ENCODE results near the gene UBE2E2. TPM values are rescaled to one million over a fixed set of nuclear protein-coding genes. Genes with fewer than 3 reads are reported as not detected.

UBE2E2 gene
- polyA plus RNA-seq, 1 donor from 2014 or later: 19.8 TPM

GRCh38 chr3:23463791-23464190 is 260.7 kb downstream of the UBE2E2 start:
- no peaks in the 10 kb centered on the region for H4K20me1 ChIP-seq (ENCODE audit: insufficient read depth)
- no peak for TF ChIP-seq POLR2AphosphoS5 (IDR thresholded peaks at IDR 0.05)

GRCh38 chr3:23465569-23465968 is 262.4 kb downstream of the UBE2E2 start:
- no peaks in the 10 kb centered on the region for H3K79me2 ChIP-seq (replicated peaks; ENCODE audit: insufficient read depth, low read length)
- no peak overlapping the region for H2AFZ ChIP-seq (ENCODE audit: low read depth, low read length)
- no peaks in the 10 kb centered on the region for H3K27me3 ChIP-seq (ENCODE audit: insufficient read depth, low read depth, low read length)
- H3K9me3 ChIP-seq (ENCODE audit: low read length): no peaks in the 10 kb centered on the region
- no peak overlapping the region for H3K4me3 ChIP-seq (ENCODE audit: low read length)
- H3K9me2 ChIP-seq (ENCODE audit: insufficient read depth, low read length): no peaks in the 10 kb centered on the region
- H4K20me1 ChIP-seq (ENCODE audit: insufficient read depth): no peaks in the 10 kb centered on the region
- TF ChIP-seq REST (IDR thresholded peaks at IDR 0.05; ENCODE audit: borderline replicate concordance) (no peak), EP300 (conservative IDR thresholded peaks at IDR 0.05; ENCODE audit: poor library complexity, severe bottlenecking) (no peak), RAD21 (conservative IDR thresholded peaks at IDR 0.05) (no peak), TAF1 (IDR thresholded peaks at IDR 0.05; ENCODE audit: low read depth) (no peak), SMC3 (conservative IDR thresholded peaks at IDR 0.05; ENCODE audit: poor library complexity) (no peak), MXI1 (conservative IDR thresholded peaks at IDR 0.05; ENCODE audit: poor library complexity, severe bottlenecking) (no peak), CTCF (IDR thresholded peaks at IDR 0.05; ENCODE audit: poor library complexity, severe bottlenecking) (no peak), POLR2AphosphoS5 (IDR thresholded peaks at IDR 0.05) (no peak), EZH2 (IDR thresholded peaks at IDR 0.05; ENCODE audit: borderline replicate concordance, insufficient read depth, low read length, poor library complexity, severe bottlenecking) (no peak)
- H3K4me2 ChIP-seq (ENCODE audit: low read length): no peak overlapping the region
- no peaks in the 10 kb centered on the region for H3F3A ChIP-seq (ENCODE audit: insufficient read depth, low read length, poor library complexity, severe bottlenecking)
- no peaks in the 10 kb centered on the region for H3K36me3 ChIP-seq (ENCODE audit: insufficient read depth, low read length)
- H3K9ac ChIP-seq (ENCODE audit: low read length): no peak overlapping the region
- no peak overlapping the region for H3K27ac ChIP-seq (ENCODE audit: low read length)

More at GRCh38 chr3:23463791-23464190, 260.7 kb downstream of the UBE2E2 start:
- H3K4me2 ChIP-seq (ENCODE audit: low read length): no peak overlapping the region
- H3K36me3 ChIP-seq (ENCODE audit: insufficient read depth, low read length): no peaks in the 10 kb centered on the region
- no peaks in the 10 kb centered on the region for H3F3A ChIP-seq (ENCODE audit: insufficient read depth, low read length, poor library complexity, severe bottlenecking)
- no peaks in the 10 kb centered on the region for H3K27me3 ChIP-seq (ENCODE audit: insufficient read depth, low read depth, low read length)
- H2AFZ ChIP-seq (ENCODE audit: low read depth, low read length): no peak overlapping the region
- no peak overlapping the region for H3K9ac ChIP-seq (ENCODE audit: low read length)
- no peaks in the 10 kb centered on the region for H3K79me2 ChIP-seq (replicated peaks; ENCODE audit: insufficient read depth, low read length)
- H3K4me3 ChIP-seq (ENCODE audit: low read length): no peak overlapping the region
- H3K9me2 ChIP-seq (ENCODE audit: insufficient read depth, low read length): no peaks in the 10 kb centered on the region
- no peaks in the 10 kb centered on the region for H3K9me3 ChIP-seq (ENCODE audit: low read length)
- no peak overlapping the region for H3K27ac ChIP-seq (ENCODE audit: low read length)

- Histone ChIP-seq H3K4me3 (ENCODE audit: low read length) (no peak overlapping the region), H3K79me2 (replicated peaks; ENCODE audit: insufficient read depth, low read length) (no peaks in the 10 kb centered on the region), H3F3A (ENCODE audit: insufficient read depth, low read length, poor library complexity, severe bottlenecking) (no peaks in the 10 kb centered on the region), H3K9me2 (ENCODE audit: insufficient read depth, low read length) (no peaks in the 10 kb centered on the region), H3K4me2 (ENCODE audit: low read length) (no peak overlapping the region), H3K27ac (ENCODE audit: low read length) (no peak overlapping the region), H3K36me3 (ENCODE audit: insufficient read depth, low read length) (no peaks in the 10 kb centered on the region), H3K9me3 (ENCODE audit: low read length) (no peaks in the 10 kb centered on the region), H3K9ac (ENCODE audit: low read length) (no peak overlapping the region), H3K27me3 (ENCODE audit: insufficient read depth, low read depth, low read length) (no peaks in the 10 kb centered on the region), H2AFZ (ENCODE audit: low read depth, low read length) (no peak overlapping the region), H4K20me1 (ENCODE audit: insufficient read depth) (no peaks in the 10 kb centered on the region)
- TF ChIP-seq SMC3 (conservative IDR thresholded peaks at IDR 0.05; ENCODE audit: poor library complexity): no peak
- TF ChIP-seq RAD21 (conservative IDR thresholded peaks at IDR 0.05): no peak
- TF ChIP-seq CTCF (IDR thresholded peaks at IDR 0.05; ENCODE audit: poor library complexity, severe bottlenecking): no peak
- no peak for TF ChIP-seq REST (IDR thresholded peaks at IDR 0.05; ENCODE audit: borderline replicate concordance)
- no peak for TF ChIP-seq TAF1 (IDR thresholded peaks at IDR 0.05; ENCODE audit: low read depth)
- TF ChIP-seq EP300 (conservative IDR thresholded peaks at IDR 0.05; ENCODE audit: poor library complexity, severe bottlenecking): no peak
- no peak for TF ChIP-seq EZH2 (IDR thresholded peaks at IDR 0.05; ENCODE audit: borderline replicate concordance, insufficient read depth, low read length, poor library complexity, severe bottlenecking)
- no peak for TF ChIP-seq MXI1 (conservative IDR thresholded peaks at IDR 0.05; ENCODE audit: poor library complexity, severe bottlenecking)
- no peak for TF ChIP-seq POLR2AphosphoS5 (IDR thresholded peaks at IDR 0.05)
Measured at GRCh38 chr3:23468203-23468602, 265.1 kb downstream of the UBE2E2 start.
